ENCODE results near the gene BLM. TPM values are rescaled to one million over a fixed set of nuclear protein-coding genes. Genes with fewer than 3 reads are reported as not detected.
A peak's percentile ranks its signal among the peaks of the same experiment; 100 is the strongest.
"Not testable (repeated sequence)": the region's sequence is repeated elsewhere in the genome, so short reads cannot be mapped to it uniquely, and the experiment has no call there.

BLM gene
- total RNA-seq, 2 donors from 2014 or later = 49.6 to 58.7 TPM

DNA sequence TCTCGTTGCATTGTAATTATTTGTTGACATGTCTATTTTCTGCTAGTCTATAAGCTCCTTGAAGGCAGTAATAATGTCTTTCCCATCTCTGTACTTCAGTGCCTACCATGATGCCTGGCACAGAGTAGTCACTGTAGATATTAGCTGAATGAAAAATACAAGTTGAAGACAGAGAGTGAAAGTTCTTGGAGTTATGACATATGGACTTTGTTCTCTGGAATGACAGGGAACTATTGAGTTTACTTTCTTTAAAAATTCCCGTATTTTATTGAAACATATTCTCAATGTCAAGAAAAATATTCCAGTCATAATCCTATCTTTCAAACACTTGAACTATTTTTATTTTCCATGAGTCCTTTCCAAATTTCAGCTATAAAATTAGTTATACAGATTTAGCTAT lies 3.0 kb downstream of the BLM start:
- Mint-ChIP-seq H3K4me3 (peak overlapping the region; percentile 18), H3K27ac (no peak overlapping the region), H3K9me3 (no peaks in the 10 kb centered on the region), H3K36me3 (peaks cover 18% of the 10 kb centered on the region), H3K4me1 (ENCODE audit: low read depth in 2 of 2) (peaks cover 31 to 34% of the 10 kb centered on the region in 2 donors), H3K27me3 (no peaks in the 10 kb centered on the region)
- ATAC-seq = no peak
- DNase-seq (ENCODE audit: low spot score) = no peak

DNA sequence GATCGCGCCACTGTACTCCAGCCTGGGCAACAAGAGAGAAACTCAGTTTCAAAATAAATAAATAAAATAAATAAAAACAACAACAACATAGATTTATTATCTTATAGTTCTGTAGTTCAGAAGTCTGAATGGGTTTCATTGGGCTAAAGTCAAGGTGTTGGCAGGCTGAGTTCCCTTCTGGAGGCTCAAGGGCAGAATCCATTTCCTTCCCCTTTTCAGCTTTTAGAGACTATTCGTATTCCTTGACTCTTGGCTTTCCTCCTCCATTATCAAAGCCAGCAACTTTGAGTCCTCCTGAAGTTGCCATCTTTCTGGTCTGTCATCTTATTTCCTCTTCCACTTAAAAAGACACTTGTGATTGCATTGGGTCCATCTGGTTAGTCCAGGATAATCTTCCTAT lies 12.1 kb downstream of the BLM start:
- DNase-seq (ENCODE audit: low spot score) = no peak
- peaks cover 0 to 16% of the 10 kb centered on the region in 2 donors for H3K4me1 Mint-ChIP-seq (ENCODE audit: low read depth in 2 of 2)
- no peak for ATAC-seq
- H3K27me3 Mint-ChIP-seq = no peaks in the 10 kb centered on the region
- H3K27ac Mint-ChIP-seq = no peak overlapping the region
- no peak overlapping the region for H3K4me3 Mint-ChIP-seq
- peaks cover 15% of the 10 kb centered on the region for H3K36me3 Mint-ChIP-seq
- no peaks in the 10 kb centered on the region for H3K9me3 Mint-ChIP-seq

DNA sequence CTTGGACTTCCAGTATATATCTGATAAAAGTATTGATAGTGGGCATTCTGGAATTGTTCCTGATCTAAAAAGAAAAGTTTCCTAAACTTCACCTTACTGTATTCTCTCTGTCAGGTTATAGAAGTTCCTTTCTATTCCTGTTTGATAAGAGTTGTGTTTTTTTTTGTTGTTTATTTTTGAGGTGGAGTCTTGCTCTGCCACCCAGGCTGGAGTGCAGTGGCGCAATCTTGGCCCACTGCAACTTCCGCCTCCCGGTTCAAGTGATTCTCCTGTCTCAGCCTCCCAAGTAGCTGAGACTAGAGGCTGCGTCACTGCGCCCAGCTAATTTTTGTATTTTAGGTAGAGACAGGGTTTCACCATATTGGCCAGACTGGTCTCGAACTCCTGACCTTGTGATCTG lies 13.1 kb downstream of the BLM start:
- no peak for ATAC-seq
- H3K4me3 Mint-ChIP-seq = no peak overlapping the region
- no peak overlapping the region for H3K27ac Mint-ChIP-seq

DNA sequence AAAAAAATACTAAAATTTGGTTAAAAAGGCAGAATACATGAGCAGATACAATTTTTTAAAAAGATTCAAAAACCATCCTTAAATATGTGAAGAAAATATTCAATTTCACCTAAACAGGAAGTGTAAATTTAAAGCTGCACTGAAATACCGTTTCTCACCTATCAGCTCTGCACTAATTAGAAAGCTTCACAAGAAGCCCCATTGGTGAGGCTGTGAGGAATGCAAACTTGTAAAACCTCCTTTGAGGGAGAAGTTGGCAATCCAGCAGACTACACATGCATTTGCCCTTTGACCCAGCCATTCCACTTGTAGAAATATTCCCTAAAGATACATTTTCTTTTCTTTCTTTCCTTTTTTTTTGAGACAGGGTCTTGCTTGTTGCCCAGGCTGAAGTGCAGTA lies 18.8 kb downstream of the BLM start:
- H3K9me3 Mint-ChIP-seq = no peaks in the 10 kb centered on the region
- no peak overlapping the region for H3K4me3 Mint-ChIP-seq
- H3K27me3 Mint-ChIP-seq = no peaks in the 10 kb centered on the region
- DNase-seq (ENCODE audit: low spot score) (no peak), ATAC-seq (no peak)
- peaks cover 25% of the 10 kb centered on the region for H3K36me3 Mint-ChIP-seq
- H3K4me1 Mint-ChIP-seq (ENCODE audit: low read depth in 2 of 2) = peaks cover 25 to 33% of the 10 kb centered on the region in 2 donors
- peak overlapping the region; percentile 15 to 22 for H3K27ac Mint-ChIP-seq

More for the DNA sequence above, 13.1 kb downstream of the BLM start:
- Mint-ChIP-seq H3K9me3 (no peaks in the 10 kb centered on the region), H3K27me3 (no peaks in the 10 kb centered on the region), H3K4me1 (ENCODE audit: low read depth in 2 of 2) (peaks cover 2 to 11% of the 10 kb centered on the region in 2 donors), H3K36me3 (peaks cover 10% of the 10 kb centered on the region)
- DNase-seq (ENCODE audit: low spot score) = no peak

DNA sequence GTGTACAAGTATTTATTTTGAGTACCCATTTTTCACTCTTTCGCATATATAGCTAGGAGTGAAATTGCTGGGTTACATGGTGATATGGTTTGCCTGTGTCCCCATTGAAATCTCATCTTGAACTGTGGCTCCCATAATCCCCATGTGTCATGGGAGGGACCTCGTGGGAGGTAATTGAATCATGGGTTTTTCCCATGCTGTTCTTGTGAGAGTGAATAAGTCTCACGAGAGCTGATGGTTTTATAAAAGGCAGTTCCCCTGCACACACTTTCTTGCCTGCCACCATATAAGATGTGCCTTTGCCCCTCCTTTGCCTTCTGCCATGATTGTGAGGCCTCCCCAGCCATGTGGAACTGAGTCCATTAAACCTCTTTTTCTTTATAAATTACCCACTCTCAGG lies 23.4 kb downstream of the BLM start:
- not testable (repeated sequence) for ATAC-seq; H3K27me3 Mint-ChIP-seq; DNase-seq (ENCODE audit: low spot score); H3K4me3 Mint-ChIP-seq; H3K9me3 Mint-ChIP-seq
- peak overlapping the region in 1 of 2 donors; percentile 61 for H3K27ac Mint-ChIP-seq
- H3K4me1 Mint-ChIP-seq (ENCODE audit: low read depth in 2 of 2) = peaks cover 40 to 45% of the 10 kb centered on the region in 2 donors
- peaks cover 26% of the 10 kb centered on the region for H3K36me3 Mint-ChIP-seq

DNA sequence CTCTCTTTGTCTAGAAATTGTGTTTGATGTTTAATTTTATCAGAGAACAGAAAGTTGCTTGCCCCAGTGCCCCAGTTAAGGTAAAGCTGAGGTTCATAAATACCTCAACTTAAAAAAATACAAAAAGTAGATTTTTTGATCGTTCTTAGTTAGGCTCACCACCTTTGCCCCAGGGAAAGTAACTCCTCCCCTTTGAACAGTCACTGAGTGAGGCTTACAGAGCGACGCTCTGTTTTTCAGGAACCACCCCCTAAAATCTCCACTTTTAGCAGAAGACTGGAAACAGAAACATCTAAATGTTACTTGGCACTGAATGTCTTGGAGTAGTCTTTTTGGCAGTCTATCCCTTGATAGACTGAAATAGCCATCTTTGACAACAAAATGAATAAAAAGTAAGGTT lies 24.9 kb downstream of the BLM start:
- Mint-ChIP-seq H3K4me3 (no peak overlapping the region), H3K9me3 (peaks cover 3% of the 10 kb centered on the region), H3K27ac (peak overlapping the region in 1 of 2 donors; percentile 75), H3K4me1 (ENCODE audit: low read depth in 2 of 2) (peaks cover 35 to 42% of the 10 kb centered on the region in 2 donors), H3K36me3 (peaks cover 22% of the 10 kb centered on the region), H3K27me3 (no peaks in the 10 kb centered on the region)
- no peak for ATAC-seq
- DNase-seq (ENCODE audit: low spot score) = no peak

DNA sequence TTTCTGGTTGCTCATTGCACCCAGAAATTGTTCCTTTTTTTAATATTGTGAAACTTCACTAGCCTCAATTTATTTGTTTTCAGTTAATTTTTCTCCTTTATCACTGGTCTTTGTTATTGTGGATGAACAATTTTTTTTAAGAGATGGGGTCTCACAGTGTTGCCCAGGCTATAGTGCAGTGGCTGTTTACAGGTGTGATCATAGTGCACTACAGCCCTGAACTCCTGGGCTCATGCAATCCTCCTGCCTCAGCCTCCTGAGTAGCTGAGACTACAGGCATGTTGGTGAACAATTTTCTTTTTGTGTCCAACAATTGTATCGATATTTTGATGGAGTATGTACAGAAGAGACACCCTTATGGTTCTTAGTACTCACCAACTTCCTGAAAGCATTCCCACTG lies 26.3 kb downstream of the BLM start:
- ATAC-seq (no peak), DNase-seq (ENCODE audit: low spot score) (no peak)
- peaks cover 3% of the 10 kb centered on the region for H3K9me3 Mint-ChIP-seq
- H3K4me1 Mint-ChIP-seq (ENCODE audit: low read depth in 2 of 2) = peaks cover 30 to 38% of the 10 kb centered on the region in 2 donors
- H3K27ac Mint-ChIP-seq = peak overlapping the region in 1 of 2 donors; percentile 36
- H3K27me3 Mint-ChIP-seq = no peaks in the 10 kb centered on the region
- H3K4me3 Mint-ChIP-seq = no peak overlapping the region
- peaks cover 17% of the 10 kb centered on the region for H3K36me3 Mint-ChIP-seq

DNA sequence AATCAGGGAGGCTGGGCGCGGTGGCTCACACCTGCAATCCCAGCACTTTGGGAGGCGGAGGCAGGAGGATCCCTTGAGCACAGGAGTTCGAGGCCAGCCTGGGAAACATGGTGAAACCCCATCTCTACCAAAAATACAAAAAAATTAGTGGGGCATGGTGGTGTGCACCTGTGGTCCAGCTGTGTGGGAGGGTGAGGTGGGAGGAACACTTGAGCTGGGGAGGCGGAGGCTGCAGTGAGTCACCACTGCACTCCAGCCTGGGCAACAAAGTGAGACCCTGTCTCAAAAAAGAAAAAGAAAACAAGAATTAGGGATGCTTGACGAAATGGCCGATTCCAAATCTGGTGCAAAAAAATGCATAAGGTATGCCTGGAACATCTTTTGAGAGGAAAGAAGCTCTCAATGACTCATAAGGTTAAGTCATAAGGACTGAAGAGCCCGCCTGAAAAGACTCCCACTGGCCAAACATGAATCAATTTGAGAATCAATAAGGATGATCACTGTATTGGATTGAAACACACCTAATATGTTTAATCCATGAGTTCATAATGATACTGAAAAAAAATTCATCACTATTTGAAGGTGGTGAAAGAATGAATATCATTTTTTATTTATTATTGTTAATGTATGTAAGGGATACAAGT lies 27.7 kb downstream of the BLM start:
- H3K4me1 Mint-ChIP-seq (ENCODE audit: low read depth in 2 of 2) = peaks cover 36 to 37% of the 10 kb centered on the region in 2 donors

DNA sequence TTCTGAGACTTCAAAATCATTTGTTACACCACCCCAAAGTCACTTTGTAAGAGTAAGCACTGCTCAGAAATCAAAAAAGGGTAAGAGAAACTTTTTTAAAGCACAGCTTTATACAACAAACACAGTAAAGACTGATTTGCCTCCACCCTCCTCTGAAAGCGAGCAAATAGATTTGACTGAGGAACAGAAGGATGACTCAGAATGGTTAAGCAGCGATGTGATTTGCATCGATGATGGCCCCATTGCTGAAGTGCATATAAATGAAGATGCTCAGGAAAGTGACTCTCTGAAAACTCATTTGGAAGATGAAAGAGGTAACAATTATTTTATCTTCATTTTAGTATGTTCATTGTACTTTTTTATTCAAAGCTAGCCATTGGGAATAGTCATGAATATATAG lies 32.6 kb downstream of the BLM start:
- peak overlapping the region; percentile 37 to 88 for H3K27ac Mint-ChIP-seq
- peak; percentile 46 to 78 for ATAC-seq
- H3K27me3 Mint-ChIP-seq = no peaks in the 10 kb centered on the region
- peaks cover 21 to 24% of the 10 kb centered on the region in 2 donors for H3K4me1 Mint-ChIP-seq (ENCODE audit: low read depth in 2 of 2)
- H3K9me3 Mint-ChIP-seq = no peaks in the 10 kb centered on the region
- no peak for DNase-seq (ENCODE audit: low spot score)
- H3K4me3 Mint-ChIP-seq = peak overlapping the region; percentile 12
- H3K36me3 Mint-ChIP-seq = peaks cover 15% of the 10 kb centered on the region

More for the DNA sequence above, 27.7 kb downstream of the BLM start:
- Mint-ChIP-seq H3K36me3 (peaks cover 16% of the 10 kb centered on the region), H3K4me3 (no peak overlapping the region), H3K27me3 (no peaks in the 10 kb centered on the region), H3K9me3 (peaks cover 3% of the 10 kb centered on the region), H3K27ac (no peak overlapping the region)
- ATAC-seq (no peak), DNase-seq (ENCODE audit: low spot score) (no peak)

DNA sequence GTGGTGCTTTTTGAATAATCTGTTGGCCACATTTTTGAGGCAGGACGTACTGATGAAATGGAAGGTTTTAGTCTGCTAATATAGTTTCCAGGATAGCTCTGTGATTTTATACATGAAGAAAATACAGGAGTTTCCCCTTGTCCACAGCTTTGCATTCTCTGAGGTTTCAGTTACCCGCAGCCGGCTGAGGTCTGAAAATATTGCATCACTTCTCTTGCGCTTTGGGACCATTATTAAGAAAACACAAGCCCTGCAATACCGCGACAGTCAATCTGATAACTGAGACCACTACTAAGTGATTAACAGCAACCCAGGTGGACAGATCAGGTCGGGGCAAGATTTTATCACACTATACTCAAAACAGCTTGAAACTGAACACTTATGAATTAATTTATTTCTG lies 33.0 kb downstream of the BLM start:
- DNase-seq (ENCODE audit: low spot score) (peak; percentile 72), ATAC-seq (peak; percentile 65 to 80)
- Mint-ChIP-seq H3K27me3 (no peaks in the 10 kb centered on the region), H3K36me3 (peaks cover 19% of the 10 kb centered on the region), H3K27ac (peak overlapping the region; percentile 37 to 88), H3K4me1 (ENCODE audit: low read depth in 2 of 2) (peaks cover 23 to 24% of the 10 kb centered on the region in 2 donors), H3K4me3 (peak overlapping the region; percentile 12), H3K9me3 (no peaks in the 10 kb centered on the region)

DNA sequence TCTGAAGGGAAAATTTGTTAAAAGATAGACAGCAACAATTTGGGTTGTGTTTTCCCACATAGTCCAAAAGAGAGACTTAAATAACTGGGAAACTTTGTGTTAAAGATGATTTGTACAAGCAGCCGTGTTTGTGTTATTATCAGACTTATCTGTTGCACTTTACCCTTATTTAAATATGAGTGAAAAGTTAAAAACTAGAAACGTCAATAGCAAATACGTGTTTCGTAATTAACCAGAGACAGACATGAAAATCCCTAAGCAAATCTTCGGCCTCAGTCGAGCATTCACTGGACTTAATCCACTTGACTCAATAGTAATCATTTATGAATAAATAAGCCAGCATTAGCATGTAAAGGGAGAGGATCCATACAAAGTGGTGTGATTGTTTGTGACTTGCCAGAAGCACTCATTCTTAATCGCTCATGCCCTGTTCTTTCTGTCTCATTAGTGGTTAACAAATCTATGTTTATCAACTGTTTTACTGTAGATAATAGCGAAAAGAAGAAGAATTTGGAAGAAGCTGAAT lies 34.2 kb downstream of the BLM start:
- DNase-seq (ENCODE audit: low spot score) (no peak), ATAC-seq (no peak)
- no peaks in the 10 kb centered on the region for H3K9me3 Mint-ChIP-seq
- peak overlapping the region; percentile 37 to 88 for H3K27ac Mint-ChIP-seq
- peak overlapping the region; percentile 23 for H3K4me3 Mint-ChIP-seq
- peaks cover 27% of the 10 kb centered on the region for H3K36me3 Mint-ChIP-seq
- H3K27me3 Mint-ChIP-seq = no peaks in the 10 kb centered on the region
- peaks cover 20 to 24% of the 10 kb centered on the region in 2 donors for H3K4me1 Mint-ChIP-seq (ENCODE audit: low read depth in 2 of 2)

DNA sequence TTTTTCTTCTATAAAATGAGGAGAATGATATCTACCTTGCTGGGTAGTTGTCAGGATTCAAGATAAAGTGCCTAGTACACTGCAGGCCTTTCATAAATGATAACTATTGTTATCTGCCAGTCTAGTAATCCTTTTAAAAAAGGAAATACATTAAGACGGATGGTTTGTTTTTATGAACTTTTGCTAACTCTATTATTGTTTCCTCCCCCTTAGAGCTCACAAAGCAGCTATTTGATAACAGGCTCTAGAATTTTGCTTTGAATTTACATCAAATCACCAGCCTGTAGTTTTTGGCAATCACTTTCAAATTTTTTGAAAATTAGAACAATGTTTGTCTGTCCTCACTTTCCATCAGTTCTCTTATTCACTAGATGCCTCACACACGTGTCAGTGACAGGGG lies 39.8 kb downstream of the BLM start:
- Mint-ChIP-seq H3K27ac (peak overlapping the region; percentile 7 to 71), H3K4me1 (ENCODE audit: low read depth in 2 of 2) (peaks cover 6 to 18% of the 10 kb centered on the region in 2 donors)
- ATAC-seq = no peak

DNA sequence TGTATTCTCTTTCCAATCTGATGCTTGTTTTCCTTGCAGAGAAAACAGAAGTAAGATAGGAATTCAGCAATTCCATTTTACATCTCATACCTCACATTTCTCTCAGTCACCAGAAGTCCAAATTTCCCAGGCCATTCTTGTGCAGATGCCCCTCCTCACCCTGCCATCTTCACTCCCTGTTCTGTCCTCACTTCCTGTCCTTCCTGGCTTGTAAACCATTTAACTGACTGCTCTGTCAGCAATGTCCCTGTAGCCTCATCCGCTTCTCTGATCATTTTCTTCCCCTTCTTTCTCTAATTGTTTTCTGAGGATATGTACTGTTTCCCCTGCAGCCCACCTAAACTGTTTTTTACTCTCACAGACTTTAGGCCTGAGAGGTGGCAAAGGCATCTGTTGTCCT lies 40.3 kb downstream of the BLM start:
- Mint-ChIP-seq H3K36me3 (peaks cover 51% of the 10 kb centered on the region), H3K4me1 (ENCODE audit: low read depth in 2 of 2) (peaks cover 11 to 23% of the 10 kb centered on the region in 2 donors), H3K9me3 (no peaks in the 10 kb centered on the region), H3K4me3 (no peak overlapping the region), H3K27me3 (no peaks in the 10 kb centered on the region), H3K27ac (peak overlapping the region; percentile 7 to 71)
- DNase-seq (ENCODE audit: low spot score) (no peak), ATAC-seq (no peak)

More for the DNA sequence above, 39.8 kb downstream of the BLM start:
- Mint-ChIP-seq H3K36me3 (peaks cover 46% of the 10 kb centered on the region), H3K27me3 (no peaks in the 10 kb centered on the region), H3K9me3 (no peaks in the 10 kb centered on the region), H3K4me3 (no peak overlapping the region)
- no peak for DNase-seq (ENCODE audit: low spot score)

DNA sequence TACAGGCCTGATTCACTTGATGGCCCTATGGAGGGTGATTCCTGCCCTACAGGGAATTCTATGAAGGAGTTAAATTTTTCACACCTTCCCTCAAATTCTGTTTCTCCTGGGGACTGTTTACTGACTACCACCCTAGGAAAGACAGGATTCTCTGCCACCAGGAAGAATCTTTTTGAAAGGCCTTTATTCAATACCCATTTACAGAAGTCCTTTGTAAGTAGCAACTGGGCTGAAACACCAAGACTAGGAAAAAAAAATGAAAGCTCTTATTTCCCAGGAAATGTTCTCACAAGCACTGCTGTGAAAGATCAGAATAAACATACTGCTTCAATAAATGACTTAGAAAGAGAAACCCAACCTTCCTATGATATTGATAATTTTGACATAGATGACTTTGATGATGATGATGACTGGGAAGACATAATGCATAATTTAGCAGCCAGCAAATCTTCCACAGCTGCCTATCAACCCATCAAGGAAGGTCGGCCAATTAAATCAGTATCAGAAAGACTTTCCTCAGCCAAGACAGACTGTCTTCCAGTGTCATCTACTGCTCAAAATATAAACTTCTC lies 43.6 kb downstream of the BLM start:
- no peak overlapping the region for H3K4me3 Mint-ChIP-seq
- no peaks in the 10 kb centered on the region for H3K9me3 Mint-ChIP-seq
- DNase-seq (ENCODE audit: low spot score) = no peak
- H3K27ac Mint-ChIP-seq = peak overlapping the region; percentile 30 to 35
- no peaks in the 10 kb centered on the region for H3K27me3 Mint-ChIP-seq
- H3K36me3 Mint-ChIP-seq = peaks cover 39% of the 10 kb centered on the region
- H3K4me1 Mint-ChIP-seq (ENCODE audit: low read depth in 2 of 2) = peaks cover 8 to 19% of the 10 kb centered on the region in 2 donors
- ATAC-seq = no peak

Measured in natural killer cell treated with Interleukin-12 subunit alpha and Interleukin-12 subunit beta and Interleukin-15 and Interleukin-18, amount 100 ng/mL, for 72 hours (primary cell).